ENCODE results near the gene OSM. TPM values are rescaled to one million over a fixed set of nuclear protein-coding genes. Genes with fewer than 3 reads are reported as not detected.

The OSM gene
- total and polyA plus RNA-seq, 4 donors: 0.09 to 0.84 (median 0.25) TPM; not detected in 1

GRCh38 chr22:30232716-30233218 is 33.9 kb downstream of the OSM start (continued):
- TF ChIP-seq, protein P1, sequence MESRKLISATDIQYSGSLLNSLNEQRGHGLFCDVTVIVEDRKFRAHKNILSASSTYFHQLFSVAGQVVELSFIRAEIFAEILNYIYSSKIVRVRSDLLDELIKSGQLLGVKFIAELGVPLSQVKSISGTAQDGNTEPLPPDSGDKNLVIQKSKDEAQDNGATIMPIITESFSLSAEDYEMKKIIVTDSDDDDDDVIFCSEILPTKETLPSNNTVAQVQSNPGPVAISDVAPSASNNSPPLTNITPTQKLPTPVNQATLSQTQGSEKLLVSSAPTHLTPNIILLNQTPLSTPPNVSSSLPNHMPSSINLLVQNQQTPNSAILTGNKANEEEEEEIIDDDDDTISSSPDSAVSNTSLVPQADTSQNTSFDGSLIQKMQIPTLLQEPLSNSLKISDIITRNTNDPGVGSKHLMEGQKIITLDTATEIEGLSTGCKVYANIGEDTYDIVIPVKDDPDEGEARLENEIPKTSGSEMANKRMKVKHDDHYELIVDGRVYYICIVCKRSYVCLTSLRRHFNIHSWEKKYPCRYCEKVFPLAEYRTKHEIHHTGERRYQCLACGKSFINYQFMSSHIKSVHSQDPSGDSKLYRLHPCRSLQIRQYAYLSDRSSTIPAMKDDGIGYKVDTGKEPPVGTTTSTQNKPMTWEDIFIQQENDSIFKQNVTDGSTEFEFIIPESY (IDR thresholded peaks at IDR 0.05): no peak

GRCh38 chr22:30230787-30231461 is 35.7 kb downstream of the OSM start:
- no peak for DNase-seq (ENCODE audit: low spot score)
- Histone ChIP-seq H3K27me3 (ENCODE audit: control insufficient read depth in 4 of 4, insufficient read depth in 4 of 4, low read length in 3 of 4) (peaks cover 0 to 3% (median 0%) of the 10 kb centered on the region in 4 donors), H3K36me3 (ENCODE audit: control insufficient read depth in 4 of 4, insufficient read depth in 3 of 4, low read depth in 1 of 4, low read length in 3 of 4) (no peaks in the 10 kb centered on the region), H3K9ac (ENCODE audit: low read depth in 1 of 2, low read length in 2 of 2) (no peak overlapping the region), H3K4me1 (ENCODE audit: control insufficient read depth in 4 of 4, insufficient read depth in 4 of 4, low read length in 3 of 4) (no peaks in the 10 kb centered on the region), H3K27ac (ENCODE audit: low read depth in 1 of 2, low read length in 2 of 2) (no peak overlapping the region), H3K4me3 (ENCODE audit: low read depth in 1 of 3, low read length in 3 of 3) (no peak overlapping the region), H3K9me3 (ENCODE audit: control insufficient read depth in 4 of 4, low read length in 3 of 4) (no peaks in the 10 kb centered on the region)
- TF ChIP-seq YY1 (IDR thresholded peaks at IDR 0.05) (no peak), FOXA1 (IDR thresholded peaks at IDR 0.05) (no peak), JUND (IDR thresholded peaks at IDR 0.05) (no peak), SP1 (IDR thresholded peaks at IDR 0.05) (no peak), TAF1 (conservative IDR thresholded peaks at IDR 0.05) (no peak), RAD21 (IDR thresholded peaks at IDR 0.05) (no peak), EGR1 (IDR thresholded peaks at IDR 0.05; ENCODE audit: low read depth in 2 of 2) (no peak), GABPA (IDR thresholded peaks at IDR 0.05 in 1 of 2, conservative IDR thresholded peaks at IDR 0.05 in 1 of 2) (no peak), CTCF (IDR thresholded peaks at IDR 0.05; ENCODE audit: low read depth, low read length, missing input control) (no peak), HNF4G (IDR thresholded peaks at IDR 0.05) (no peak), FOXA2 (IDR thresholded peaks at IDR 0.05) (no peak), RXRA (IDR thresholded peaks at IDR 0.05) (no peak), NR2F2 (IDR thresholded peaks at IDR 0.05) (no peak), HNF4A (conservative IDR thresholded peaks at IDR 0.05) (no peak), ATF3 (IDR thresholded peaks at IDR 0.05) (no peak)
- TF ChIP-seq, protein P2, sequence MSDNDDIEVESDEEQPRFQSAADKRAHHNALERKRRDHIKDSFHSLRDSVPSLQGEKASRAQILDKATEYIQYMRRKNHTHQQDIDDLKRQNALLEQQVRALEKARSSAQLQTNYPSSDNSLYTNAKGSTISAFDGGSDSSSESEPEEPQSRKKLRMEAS (IDR thresholded peaks at IDR 0.05): no peak
- TF ChIP-seq, protein P3, sequence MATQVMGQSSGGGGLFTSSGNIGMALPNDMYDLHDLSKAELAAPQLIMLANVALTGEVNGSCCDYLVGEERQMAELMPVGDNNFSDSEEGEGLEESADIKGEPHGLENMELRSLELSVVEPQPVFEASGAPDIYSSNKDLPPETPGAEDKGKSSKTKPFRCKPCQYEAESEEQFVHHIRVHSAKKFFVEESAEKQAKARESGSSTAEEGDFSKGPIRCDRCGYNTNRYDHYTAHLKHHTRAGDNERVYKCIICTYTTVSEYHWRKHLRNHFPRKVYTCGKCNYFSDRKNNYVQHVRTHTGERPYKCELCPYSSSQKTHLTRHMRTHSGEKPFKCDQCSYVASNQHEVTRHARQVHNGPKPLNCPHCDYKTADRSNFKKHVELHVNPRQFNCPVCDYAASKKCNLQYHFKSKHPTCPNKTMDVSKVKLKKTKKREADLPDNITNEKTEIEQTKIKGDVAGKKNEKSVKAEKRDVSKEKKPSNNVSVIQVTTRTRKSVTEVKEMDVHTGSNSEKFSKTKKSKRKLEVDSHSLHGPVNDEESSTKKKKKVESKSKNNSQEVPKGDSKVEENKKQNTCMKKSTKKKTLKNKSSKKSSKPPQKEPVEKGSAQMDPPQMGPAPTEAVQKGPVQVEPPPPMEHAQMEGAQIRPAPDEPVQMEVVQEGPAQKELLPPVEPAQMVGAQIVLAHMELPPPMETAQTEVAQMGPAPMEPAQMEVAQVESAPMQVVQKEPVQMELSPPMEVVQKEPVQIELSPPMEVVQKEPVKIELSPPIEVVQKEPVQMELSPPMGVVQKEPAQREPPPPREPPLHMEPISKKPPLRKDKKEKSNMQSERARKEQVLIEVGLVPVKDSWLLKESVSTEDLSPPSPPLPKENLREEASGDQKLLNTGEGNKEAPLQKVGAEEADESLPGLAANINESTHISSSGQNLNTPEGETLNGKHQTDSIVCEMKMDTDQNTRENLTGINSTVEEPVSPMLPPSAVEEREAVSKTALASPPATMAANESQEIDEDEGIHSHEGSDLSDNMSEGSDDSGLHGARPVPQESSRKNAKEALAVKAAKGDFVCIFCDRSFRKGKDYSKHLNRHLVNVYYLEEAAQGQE (IDR thresholded peaks at IDR 0.05): no peak
- TF ChIP-seq, protein P1 (IDR thresholded peaks at IDR 0.05): no peak
- 87% methylated on average over 9 of the region's 9 CpGs for WGBS

Measured in liver (tissue), 9 donors.